Stimulated activated CD8-positive, alpha-beta memory T cell treated with anti-CD3 and anti-CD28 coated beads, Interleukin-12 subunit alpha, Interleukin-12 subunit beta, amount 100 ng/mL, for 1 hour (primary cell): Measurements from ENCODE around the gene CZIB.
"Not testable (repeated sequence)": the region's sequence is repeated elsewhere in the genome, so short reads cannot be mapped to it uniquely, and the experiment has no call there.

Experiments
- DNase-seq: peaks from one replicate; pipeline ENCODE4 v3.0.0-alpha.2; 2020; ENCODE audit warnings: low read depth

CZIB gene

GRCh38 chr1:53238197-53239155 is 18.0 kb upstream of the CZIB start, which contains the start of gene MAGOH:
MAGOH (minus strand) TSS chr1:53238518; CDS start chr1:53238448, 70 bp downstream.
- DNase-seq = peak; percentile 92

- DNase-seq = no peak
Measured at GRCh38 chr1:53237638-53238037, 17.2 kb upstream of the CZIB start.

DNA sequence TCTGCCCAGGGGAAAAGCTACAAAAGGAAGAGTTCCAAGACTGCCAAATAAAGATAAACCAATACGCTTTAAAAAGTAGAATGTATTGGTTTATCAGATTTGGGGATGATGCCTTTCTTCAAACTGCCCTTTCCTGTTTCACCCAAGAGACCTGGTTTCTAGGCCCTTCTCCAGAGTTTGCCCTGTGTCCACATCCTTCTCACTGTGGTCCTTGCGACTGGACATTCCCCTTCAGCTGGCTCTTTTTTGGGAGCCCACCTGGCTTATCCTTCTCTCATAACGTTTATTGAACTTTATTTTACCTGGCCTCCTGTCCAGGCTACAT is 490 bp upstream of the CZIB start:
- DNase-seq = no peak

- no peak for DNase-seq
Measured at GRCh38 chr1:53219711-53220110, 723 bp downstream of the CZIB start.

GRCh38 chr1:53218201-53218600 is 2.2 kb downstream of the CZIB start:
- DNase-seq = no peak

DNA sequence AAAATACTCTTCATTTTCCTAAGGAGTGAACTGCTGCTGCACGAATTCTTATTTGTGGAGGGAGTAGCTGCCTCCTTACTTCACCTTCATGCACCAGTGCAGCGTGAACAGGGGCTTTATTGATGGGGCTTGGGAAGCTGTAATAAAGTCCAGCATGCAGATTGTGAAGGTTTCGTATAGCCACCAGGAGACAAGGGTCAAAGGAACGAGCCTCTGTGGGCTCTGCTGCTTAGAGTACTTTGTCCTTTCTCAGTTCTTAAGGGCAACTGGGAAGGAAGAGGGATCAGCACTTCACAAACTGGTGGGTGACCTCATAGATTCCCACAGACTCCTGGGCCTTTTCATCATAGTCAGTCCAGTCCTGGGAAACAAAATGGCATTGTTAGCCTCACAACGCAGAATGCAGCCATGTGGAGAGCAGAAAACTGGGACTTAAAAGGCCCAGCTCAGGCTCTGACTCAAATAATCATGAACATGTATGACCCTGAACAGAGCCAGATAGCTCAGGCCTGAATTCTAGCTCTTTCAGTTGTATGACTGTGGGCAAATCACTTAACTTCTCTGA is 6.0 kb downstream of the CZIB start:
- no peak for DNase-seq

GRCh38 chr1:53210954-53211353 is 9.5 kb downstream of the CZIB start:
- DNase-seq = no peak

DNA sequence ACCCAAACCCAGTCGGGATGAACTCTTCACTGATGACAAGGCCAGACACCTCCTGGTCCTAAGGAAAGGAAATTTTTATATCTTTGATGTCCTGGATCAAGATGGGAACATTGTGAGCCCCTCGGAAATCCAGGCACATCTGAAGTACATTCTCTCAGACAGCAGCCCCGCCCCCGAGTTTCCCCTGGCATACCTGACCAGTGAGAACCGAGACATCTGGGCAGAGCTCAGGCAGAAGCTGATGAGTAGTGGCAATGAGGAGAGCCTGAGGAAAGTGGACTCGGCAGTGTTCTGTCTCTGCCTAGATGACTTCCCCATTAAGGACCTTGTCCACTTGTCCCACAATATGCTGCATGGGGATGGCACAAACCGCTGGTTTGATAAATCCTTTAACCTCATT is 10.1 kb downstream of the CZIB start:
- DNase-seq = no peak

GRCh38 chr1:53207726-53208125 is 12.7 kb downstream of the CZIB start:
- no peak for DNase-seq

DNA sequence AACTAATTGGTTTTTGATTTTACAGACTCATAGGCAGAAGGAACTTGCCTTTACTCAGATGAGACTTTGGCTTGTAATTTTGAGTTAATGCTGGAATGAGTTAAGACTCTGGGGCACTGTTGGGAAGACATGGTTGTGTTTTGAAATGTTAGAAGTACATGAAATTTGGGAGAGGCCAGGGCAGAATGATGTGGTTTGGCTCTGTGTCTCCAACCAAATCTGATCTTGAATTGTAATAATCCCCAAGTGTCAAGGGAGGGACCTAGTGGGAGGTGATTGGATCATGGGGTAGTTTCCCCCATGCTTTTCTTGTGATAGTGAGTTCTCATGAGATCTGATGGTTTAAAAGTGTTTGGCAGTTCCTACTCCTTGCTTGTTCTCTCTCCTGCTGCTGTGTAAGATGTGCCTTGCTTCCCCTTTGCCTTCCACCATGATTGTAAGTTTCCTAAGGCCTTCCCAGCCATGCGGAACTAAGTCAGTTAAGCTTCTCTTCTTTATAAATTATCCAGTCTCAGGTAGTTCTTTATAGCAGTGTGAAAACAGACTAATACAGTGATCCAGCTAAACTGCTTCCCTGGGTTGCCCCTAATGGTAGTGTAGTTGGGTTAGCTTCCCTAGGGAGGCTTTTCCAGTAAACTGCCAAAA is 13.6 kb downstream of the CZIB start:
- DNase-seq = no peak

DNA sequence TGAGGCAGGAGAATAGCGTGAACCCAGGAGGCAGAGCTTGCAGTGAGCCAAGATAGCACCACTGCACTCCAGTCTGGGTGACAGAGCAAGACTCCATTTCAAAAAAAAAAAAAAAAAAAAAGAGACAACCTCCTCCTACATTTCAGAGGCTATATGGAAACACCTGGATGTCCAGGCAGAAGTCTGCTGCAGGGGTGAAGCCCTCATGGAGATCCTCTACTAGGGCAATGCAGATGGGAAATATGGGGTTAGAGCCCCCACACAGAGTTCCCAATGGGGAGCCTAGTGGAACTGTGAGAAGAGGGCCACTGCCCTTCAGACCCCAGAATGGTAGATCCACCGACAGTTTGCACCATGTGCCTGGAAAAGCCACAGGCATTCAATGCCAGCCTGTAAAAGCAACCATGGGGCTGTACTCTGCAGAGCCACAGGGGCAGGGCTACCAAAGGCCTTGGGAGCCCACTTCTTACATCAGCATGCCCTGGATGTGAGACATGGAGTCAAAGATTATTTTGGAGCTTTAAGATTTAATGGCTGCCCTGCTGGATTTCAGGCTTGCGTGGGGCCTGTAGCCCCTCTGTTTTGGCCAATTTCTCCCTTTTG is 14.2 kb downstream of the CZIB start:
- DNase-seq = not testable (repeated sequence)

- DNase-seq = not testable (repeated sequence)
Measured at GRCh38 chr1:53205496-53205895, 14.9 kb downstream of the CZIB start.

DNA sequence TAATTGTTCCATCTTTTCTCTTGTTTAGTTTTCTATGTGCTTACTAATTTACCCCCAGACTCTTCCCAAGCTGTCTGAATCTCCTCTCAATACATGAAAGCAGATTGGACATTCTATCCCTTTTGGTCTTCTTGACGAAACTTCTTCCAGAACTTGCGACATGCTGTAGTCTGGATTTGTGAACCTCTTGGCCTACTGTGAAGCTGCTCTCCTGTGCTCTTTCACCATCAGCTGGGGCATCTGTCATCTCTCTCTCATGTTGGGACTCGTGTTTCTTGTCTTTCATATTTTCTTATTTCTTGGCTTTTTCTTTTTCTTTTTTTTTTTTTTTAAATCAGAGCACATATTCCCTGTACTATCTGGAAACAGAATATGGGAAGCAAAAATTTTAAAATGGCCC is 17.0 kb downstream of the CZIB start:
- DNase-seq = no peak

GRCh38 chr1:53198241-53198651 is 22.2 kb downstream of the CZIB start:
- DNase-seq = no peak

GRCh38 chr1:53197291-53198200 is 22.9 kb downstream of the CZIB start:
- DNase-seq = no peak

DNA sequence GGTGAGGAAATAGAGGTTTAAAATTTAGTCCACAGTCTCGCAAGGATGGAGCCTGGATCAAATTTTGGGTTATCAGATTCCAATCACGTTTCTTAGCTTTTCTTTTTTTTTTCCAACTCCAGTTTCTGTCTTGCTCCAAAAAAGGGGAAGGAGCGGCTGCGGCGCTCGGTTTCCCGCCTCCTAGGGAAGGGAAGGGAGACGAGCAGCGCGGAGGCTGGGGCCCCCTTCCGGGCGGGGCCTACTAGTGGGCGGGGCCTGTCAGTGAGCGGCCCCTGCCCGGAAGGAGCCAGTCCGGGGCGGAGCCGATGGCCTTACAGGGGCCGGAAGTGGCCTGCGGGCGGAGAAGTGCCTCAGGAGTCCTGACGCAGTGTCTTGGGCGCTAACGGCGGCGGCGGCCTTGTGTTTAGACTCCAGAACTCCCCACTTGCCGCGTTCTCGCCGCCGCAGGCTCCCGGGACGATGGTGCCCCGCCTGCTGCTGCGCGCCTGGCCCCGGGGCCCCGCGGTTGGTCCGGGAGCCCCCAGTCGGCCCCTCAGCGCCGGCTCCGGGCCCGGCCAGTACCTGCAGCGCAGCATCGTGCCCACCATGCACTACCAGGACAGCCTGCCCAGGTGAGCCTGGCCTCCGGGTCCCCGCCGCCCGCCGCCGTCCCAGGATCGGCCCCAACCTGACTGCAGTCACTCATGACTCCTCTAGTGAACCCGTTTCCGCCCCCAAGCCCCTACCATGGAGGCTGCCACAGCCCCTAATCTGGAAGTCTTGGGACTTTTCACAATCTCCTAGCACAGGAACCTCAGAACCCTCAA is 23.7 kb downstream of the CZIB start, which contains the start of gene CPT2:
Gene CPT2, plus strand, starts transcription at position 340 of the 806 bp plus-strand sequence. Its CDS starts 120 bp downstream, at position 460.
- peak; percentile 81 for DNase-seq

GRCh38 chr1:53196017-53196484 is 24.4 kb downstream of the CZIB start:
- no peak for DNase-seq

GRCh38 chr1:53195246-53196016 is 25.0 kb downstream of the CZIB start:
- no peak for DNase-seq

GRCh38 chr1:53190210-53190611 is 30.2 kb downstream of the CZIB start:
- DNase-seq = no peak

DNA sequence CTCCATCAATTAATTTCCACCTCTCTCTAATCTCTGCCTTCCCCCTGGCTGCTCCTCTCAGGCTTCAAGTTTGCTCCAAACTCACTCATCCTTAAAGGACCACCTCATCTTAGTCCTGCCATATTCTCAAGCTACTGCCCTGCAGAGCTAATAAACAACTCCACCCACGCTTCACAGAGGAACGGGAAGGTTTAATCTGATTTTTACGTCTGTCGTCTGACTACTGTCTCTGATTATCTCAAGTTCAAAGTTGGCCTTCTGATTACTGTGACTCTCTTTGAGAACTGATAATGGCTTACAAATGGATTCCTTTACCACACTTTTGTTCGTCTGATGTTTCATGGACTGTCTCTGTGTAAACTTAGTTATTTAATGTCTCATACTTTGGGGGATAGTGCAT is 31.4 kb downstream of the CZIB start:
- DNase-seq = no peak
